H9 (cell line): Measurements from ENCODE around the gene SLC25A26. TPM values are rescaled to one million over a fixed set of nuclear protein-coding genes. Genes with fewer than 3 reads are reported as not detected.

Experiments used
- DNase-seq: peaks from one replicate; pipeline ENCODE4 v3.0.0-alpha.2; 2017
- H2AFZ ChIP-seq: one replicate; pipeline ENCODE4 v1.6.1; 2013; ENCODE audit warnings: mild to moderate bottlenecking, low read length, control low read depth, moderate library complexity
- H2AK5ac ChIP-seq: 2 replicates; pipeline ENCODE4 v1.6.1; 2013; ENCODE audit warnings: low read length, control low read depth, mixed read lengths; ENCODE audit not compliant: insufficient read length
- H2BK120ac ChIP-seq: one replicate; pipeline ENCODE4 v1.6.1; 2013; ENCODE audit warnings: low read depth, mild to moderate bottlenecking, low read length, control low read depth, inconsistent platforms; ENCODE audit not compliant: poor library complexity, severe bottlenecking
- H2BK12ac ChIP-seq: 2 replicates; pipeline ENCODE4 v1.6.1; 2013; ENCODE audit warnings: low read length, control low read depth, mixed read lengths, low read depth; ENCODE audit not compliant: insufficient read length
- H2BK15ac ChIP-seq: 2 replicates; pipeline ENCODE4 v1.6.1; 2013; ENCODE audit warnings: low read depth, low read length, control low read depth
- H2BK20ac ChIP-seq: one replicate; pipeline ENCODE4 v1.6.1; 2013; ENCODE audit warnings: low read depth, mild to moderate bottlenecking, low read length, control low read depth, inconsistent platforms; ENCODE audit not compliant: poor library complexity, severe bottlenecking
- H2BK5ac ChIP-seq: 2 replicates; pipeline ENCODE4 v1.6.1; 2013; ENCODE audit warnings: low read length, control low read depth, mixed read lengths; ENCODE audit not compliant: insufficient read length
- H3K14ac ChIP-seq: 2 replicates; pipeline ENCODE4 v1.6.1; 2013; ENCODE audit warnings: low read length, control low read depth; ENCODE audit not compliant: insufficient read depth
- H3K18ac ChIP-seq: 2 replicates; pipeline ENCODE4 v1.6.1; 2013; ENCODE audit warnings: low read depth, mild to moderate bottlenecking, mixed read lengths, low read length, control low read depth; ENCODE audit not compliant: insufficient read length
- H3K23ac ChIP-seq: 2 replicates; pipeline ENCODE4 v1.6.1; 2013; ENCODE audit warnings: low read length, control low read depth, mixed read lengths, low read depth; ENCODE audit not compliant: insufficient read length
- H3K23me2 ChIP-seq: 2 replicates; pipeline ENCODE4 v1.6.1; 2013; ENCODE audit warnings: low read depth, mild to moderate bottlenecking, mixed read lengths, low read length, control low read depth; ENCODE audit not compliant: insufficient read length, poor library complexity, severe bottlenecking
- H3K27ac ChIP-seq: 2 replicates; pipeline ENCODE4 v1.5.1; 2013; ENCODE audit warnings: low read length, control low read depth, mixed read lengths, low read depth; ENCODE audit not compliant: insufficient read length
- H3K27me3 ChIP-seq: 2 replicates; pipeline ENCODE4 v1.6.1; 2013; ENCODE audit warnings: low read length, control low read depth, inconsistent platforms; ENCODE audit not compliant: insufficient read depth
- H3K4ac ChIP-seq: 2 replicates; pipeline ENCODE4 v1.6.1; 2013; ENCODE audit warnings: low read depth, mild to moderate bottlenecking, control low read depth, inconsistent platforms, low read length, moderate library complexity
- H3K4me1 ChIP-seq: 2 replicates; pipeline ENCODE4 v1.6.1; 2013; ENCODE audit warnings: low read length, control low read depth, inconsistent platforms; ENCODE audit not compliant: insufficient read depth
- H3K4me2 ChIP-seq: 2 replicates; pipeline ENCODE4 v1.6.1; 2013; ENCODE audit warnings: low read length, control low read depth, mixed read lengths; ENCODE audit not compliant: insufficient read length, insufficient read depth
- H3K56ac ChIP-seq: 2 replicates; pipeline ENCODE4 v1.6.1; 2013; ENCODE audit warnings: low read depth, mild to moderate bottlenecking, mixed read lengths, low read length, control low read depth; ENCODE audit not compliant: insufficient read length
- H3K79me1 ChIP-seq: 2 replicates; pipeline ENCODE4 v1.6.1; 2013; ENCODE audit warnings: low read depth, mild to moderate bottlenecking, moderate library complexity, low read length, control low read depth, inconsistent platforms; ENCODE audit not compliant: insufficient read depth, poor library complexity, severe bottlenecking
- H3K79me2 ChIP-seq: 2 replicates; pipeline ENCODE4 v1.6.1; 2013; ENCODE audit warnings: low read length, control low read depth, inconsistent platforms; ENCODE audit not compliant: insufficient read depth
- H3K9ac ChIP-seq: 2 replicates; pipeline ENCODE4 v1.6.1; 2013; ENCODE audit warnings: low read length, control low read depth, mixed read lengths; ENCODE audit not compliant: insufficient read length; ENCODE audit errors: extremely low read depth
- H3K9me3 ChIP-seq: one replicate; pipeline ENCODE4 v1.6.1; 2013; ENCODE audit warnings: low read depth, low read length, inconsistent platforms; ENCODE audit not compliant: control insufficient read depth
- H3T11ph ChIP-seq: one replicate; pipeline ENCODE4 v1.6.1; 2013; ENCODE audit warnings: mild to moderate bottlenecking, low read length, control low read depth, inconsistent platforms
- H4K20me1 ChIP-seq: one replicate; pipeline ENCODE4 v1.6.1; 2013; ENCODE audit not compliant: control insufficient read depth, insufficient read length, insufficient read depth
- H4K5ac ChIP-seq: 2 replicates; pipeline ENCODE4 v1.6.1; 2013; ENCODE audit warnings: low read depth, mild to moderate bottlenecking, mixed read lengths, low read length, control low read depth; ENCODE audit not compliant: insufficient read length
- H4K8ac ChIP-seq: replicated peaks from 2 replicates; pipeline ENCODE4 v1.6.1; 2013; ENCODE audit warnings: low read length, control low read depth, mixed read lengths, low read depth; ENCODE audit not compliant: insufficient read length
- H4K91ac ChIP-seq: 2 replicates; pipeline ENCODE4 v1.6.1; 2013; ENCODE audit warnings: low read depth, mild to moderate bottlenecking, moderate library complexity, mixed read lengths, low read length, control low read depth; ENCODE audit not compliant: insufficient read length
- H3K27ac Mint-ChIP-seq, 3 experiments: 2 replicates in 2 of 3; 3 replicates in 1 of 3; pipeline ENCODE4 v1.8.0; 2020 to 2021; ENCODE audit warnings: mixed read lengths in 3 of 3, mild to moderate bottlenecking in 1 of 3, moderate library complexity in 1 of 3
- H3K27me3 Mint-ChIP-seq: 2 replicates; pipeline ENCODE4 v1.8.0; 2021; ENCODE audit warnings: low read depth, mild to moderate bottlenecking, moderate library complexity, mixed read lengths
- H3K36me3 Mint-ChIP-seq, 3 experiments: 2 replicates in 2 of 3; 3 replicates in 1 of 3; pipeline ENCODE4 v1.8.0; 2020 to 2021; ENCODE audit warnings: low read depth in 3 of 3, mixed read lengths in 3 of 3; ENCODE audit not compliant: insufficient read depth in 1 of 3
- H3K4me1 Mint-ChIP-seq, 2 experiments: 2 replicates each; pipeline ENCODE4 v1.8.0; 2020; ENCODE audit warnings: mixed read lengths in 2 of 2
- H3K4me3 Mint-ChIP-seq, 2 experiments: 2 replicates in 1 of 2; 3 replicates in 1 of 2; pipeline ENCODE4 v1.8.0; 2020 to 2021; ENCODE audit warnings: mild to moderate bottlenecking in 2 of 2, mixed read lengths in 2 of 2, moderate library complexity in 1 of 2
- H3K9me3 Mint-ChIP-seq, 2 experiments: 2 replicates in 1 of 2; 3 replicates in 1 of 2; pipeline ENCODE4 v1.8.0; 2020; ENCODE audit warnings: mild to moderate bottlenecking in 2 of 2, mixed read lengths in 2 of 2, moderate library complexity in 1 of 2
- CTCF ChIP-seq: fragments of 200-600 bp; sonication (generic); conservative IDR thresholded peaks from 3 replicates; pipeline ENCODE4 v1.8.0; 2021; ENCODE audit warnings: antibody characterized with exemption, mild to moderate bottlenecking
- WGBS: extraction: QIAGEN DNeasy Blood & Tissue Kit; methylation state at CpG from one replicate; pipeline ENCODE4 v1.1.7; 2013; ENCODE audit warnings: missing lambda C conversion rate, low lambda C conversion rate, mixed read lengths; ENCODE audit not compliant: insufficient read length; ENCODE audit errors: extremely low coverage; 5-methylcytosine and 5-hydroxymethylcytosine counted together
- total RNA-seq: library from RNA; stranded (reverse); gene quantifications from 2 replicates; pipeline ENCODE4 v1.2.1, GENCODE V29; 2021

The SLC25A26 gene
- total RNA-seq, 1 experiment from 2014 or later, result 30.2 TPM

DNA sequence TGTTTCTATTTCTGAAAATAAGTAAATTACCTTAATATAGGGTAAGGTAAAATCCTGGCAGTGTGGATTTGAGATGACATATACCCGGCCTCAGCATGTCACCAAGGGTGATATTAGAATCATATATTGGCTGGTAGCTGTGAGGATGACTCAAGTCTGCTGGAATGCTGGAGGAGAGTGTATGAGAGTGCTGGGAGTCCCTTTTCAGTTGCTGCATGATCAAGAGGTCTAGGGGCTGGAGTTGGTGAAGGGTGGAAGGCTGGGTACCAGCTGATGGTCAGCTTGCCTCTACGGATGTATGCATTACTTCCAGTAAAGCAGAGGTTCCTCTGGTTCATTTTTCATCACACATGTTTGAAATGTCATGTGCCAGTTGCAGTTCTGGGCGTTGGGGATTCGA lies 40.6 kb downstream of the SLC25A26 start:
- H3K79me2 ChIP-seq, result no peaks in the 10 kb centered on the region
- no peak overlapping the region for H3K18ac ChIP-seq
- DNase-seq, result no peak
- no peaks in the 10 kb centered on the region for H4K20me1 ChIP-seq
- H3K4me2 ChIP-seq, result no peak overlapping the region
- H4K8ac ChIP-seq, result no peak overlapping the region
- H3K23me2 ChIP-seq, result no peaks in the 10 kb centered on the region
- no peaks in the 10 kb centered on the region for H3K9me3 ChIP-seq
- H2BK20ac ChIP-seq, result no peak overlapping the region
- no peak overlapping the region for H3K56ac ChIP-seq
- H3K79me1 ChIP-seq, result no peaks in the 10 kb centered on the region
- no peak overlapping the region for H4K5ac ChIP-seq
- no peak overlapping the region for H2BK12ac ChIP-seq
- Mint-ChIP-seq H3K4me3 (no peak overlapping the region), H3K36me3 (peaks cover 9 to 16% (median 14%) of the 10 kb centered on the region in 3 experiments; a peak in 6 of 7 replicates), H3K27ac (peak overlapping the region; percentile 9 to 13 (median 10); a peak in 3 of 7 replicates), H3K4me1 (no peaks in the 10 kb centered on the region), H3K27me3 (no peaks in the 10 kb centered on the region), H3K9me3 (no peaks in the 10 kb centered on the region)
- no peak overlapping the region for H2BK5ac ChIP-seq
- no peak overlapping the region for H4K91ac ChIP-seq
- H3K9ac ChIP-seq, result no peak overlapping the region
- no peak overlapping the region for H3K4ac ChIP-seq
- H3K4me1 ChIP-seq, result no peaks in the 10 kb centered on the region; the same call in 1 of the 2 replicates
- H3K27me3 ChIP-seq, result no peaks in the 10 kb centered on the region
- H2BK15ac ChIP-seq, result no peak overlapping the region
- no peak overlapping the region for H2BK120ac ChIP-seq
- no peak overlapping the region for H3K23ac ChIP-seq
- no CpG with 5 or more reads among the region's 4 CpGs for WGBS
- no peak overlapping the region for H3K14ac ChIP-seq
- TF ChIP-seq CTCF, result no peak
- H2AFZ ChIP-seq, result no peak overlapping the region
- H2AK5ac ChIP-seq, result no peak overlapping the region
- no peak overlapping the region for H3K27ac ChIP-seq
- no peak overlapping the region for H3T11ph ChIP-seq
